Stimulated activated CD8-positive, alpha-beta memory T cell treated with anti-CD3 and anti-CD28 coated beads, Interleukin-15, amount 100 ng/mL, for 24 hours (primary cell): ENCODE data around the gene DDX27.

ENCODE experiments used
- DNase-seq: peaks from one replicate; pipeline ENCODE4 v3.0.0-alpha.2; 2020; ENCODE audit warnings: low read depth

DDX27 gene

GRCh38 chr20:49291200-49291599 lies 72.0 kb downstream of the DDX27 start:
- DNase-seq, result no peak

- no peak for DNase-seq
Measured at GRCh38 chr20:49292010-49292409, 72.8 kb downstream of the DDX27 start.

GRCh38 chr20:49293122-49293521 lies 73.9 kb downstream of the DDX27 start:
- no peak for DNase-seq
